HG02759 (cell line): ENCODE data around the gene MAP2.
A peak's percentile ranks its signal among the peaks of the same experiment; 100 is the strongest.
"Not testable (repeated sequence)": the region's sequence is repeated elsewhere in the genome, so short reads cannot be mapped to it uniquely, and the experiment has no call there.

Experiments used
- ATAC-seq: cut with Tn5 transposase; IDR thresholded peaks from one replicate; pipeline ENCODE4 v1.9.1; 2021; ENCODE audit warnings: mild to moderate bottlenecking, moderate library complexity; ENCODE audit not compliant: unreplicated experiment

MAP2 gene

DNA sequence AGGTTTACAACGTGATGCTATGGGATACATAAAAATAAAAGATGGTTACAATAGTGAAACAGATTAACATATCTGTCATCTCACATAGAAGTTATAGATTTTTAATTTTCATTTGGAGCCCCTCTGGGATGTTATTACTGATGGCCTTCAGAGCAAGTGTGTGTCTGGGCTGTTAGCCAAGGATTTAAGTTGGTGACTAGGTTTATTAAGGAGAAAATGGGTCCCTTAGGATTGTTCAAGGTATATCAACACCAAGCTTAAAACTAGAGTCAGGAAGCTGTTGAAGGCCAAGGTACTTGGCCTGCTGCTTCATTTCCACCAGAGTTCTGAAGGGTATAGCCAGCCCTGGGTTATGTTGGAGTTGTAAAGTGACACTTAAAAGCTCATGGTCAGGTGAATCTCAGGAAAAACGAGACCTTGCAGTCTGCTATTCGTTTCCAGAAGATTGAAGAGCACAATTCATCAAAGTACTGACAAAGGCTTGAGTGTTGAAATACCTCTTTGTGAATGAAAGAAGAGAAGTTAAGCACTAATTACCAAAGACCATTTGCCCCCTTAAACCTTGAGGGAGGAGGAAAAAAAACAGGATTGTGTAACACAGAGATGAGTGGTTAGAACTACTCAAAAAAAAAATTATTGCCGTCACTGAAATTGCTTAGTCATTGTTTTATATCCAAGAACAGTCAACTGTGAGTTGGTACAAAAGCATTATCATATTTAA lies 48.4 kb downstream of the MAP2 start:
- ATAC-seq = no peak

GRCh38 chr2:209472871-209473270 lies 49.0 kb downstream of the MAP2 start:
- no peak for ATAC-seq

DNA sequence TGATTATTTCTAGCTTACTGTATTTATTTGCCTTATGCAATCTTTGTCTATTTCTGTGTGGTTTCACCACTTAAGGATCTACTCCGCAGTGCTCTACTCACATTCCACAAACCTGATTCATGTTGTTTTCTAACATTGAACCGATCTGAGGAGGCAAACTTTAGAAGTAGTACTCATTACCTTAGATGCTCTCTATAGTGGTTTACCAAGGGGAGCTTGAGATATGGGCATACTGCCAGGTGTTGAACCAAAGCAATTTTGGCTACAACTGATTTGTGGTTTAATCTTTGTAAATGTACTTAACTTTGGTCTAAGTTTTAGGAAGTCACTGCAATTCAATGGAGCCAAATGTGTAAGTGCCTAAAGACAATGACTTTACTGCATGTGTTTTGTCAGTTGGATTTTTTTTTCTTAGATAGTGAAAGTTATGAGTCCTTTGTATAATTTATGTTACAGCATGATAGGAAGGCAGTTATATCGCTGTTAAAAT lies 50.1 kb downstream of the MAP2 start:
- no peak for ATAC-seq

DNA sequence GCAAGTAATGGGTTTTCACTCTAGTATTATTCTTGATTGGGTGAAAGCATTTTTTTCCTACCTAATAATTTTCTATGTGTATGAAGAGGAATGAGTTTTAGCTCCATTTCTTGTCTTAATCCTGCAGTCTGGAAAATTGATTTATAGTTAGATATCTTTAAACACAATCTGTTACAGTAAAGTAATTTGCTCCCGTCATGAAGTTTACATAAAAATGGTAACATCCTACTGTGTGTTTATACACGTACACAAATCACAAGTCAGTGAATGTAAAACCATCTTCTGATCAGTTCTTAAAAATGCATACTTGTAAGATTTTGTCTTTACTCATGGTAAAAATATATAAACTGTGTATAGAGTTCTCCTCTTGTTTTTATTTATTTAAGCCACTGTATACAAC lies 51.1 kb downstream of the MAP2 start:
- no peak for ATAC-seq

- no peak for ATAC-seq
Measured at GRCh38 chr2:209476367-209477208, 52.7 kb downstream of the MAP2 start.

DNA sequence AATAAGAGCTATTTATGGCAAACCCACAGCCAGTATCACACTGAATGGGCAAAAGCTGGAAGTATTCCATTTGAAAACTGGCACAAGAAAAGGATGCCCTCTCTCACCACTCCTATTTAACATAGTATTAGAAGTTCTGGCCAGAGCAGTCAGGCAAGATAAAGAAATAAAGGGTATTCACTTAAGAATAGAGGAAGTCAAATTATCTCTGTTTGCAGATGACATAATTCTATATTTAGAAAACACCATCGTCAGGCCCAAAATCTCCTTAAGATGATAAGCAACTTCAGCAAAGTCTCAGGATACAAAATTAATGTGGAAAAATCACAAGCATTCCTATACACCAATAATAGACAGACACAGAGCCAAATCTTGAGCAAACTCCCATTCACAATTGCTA lies 68.4 kb downstream of the MAP2 start:
- not testable (repeated sequence) for ATAC-seq

DNA sequence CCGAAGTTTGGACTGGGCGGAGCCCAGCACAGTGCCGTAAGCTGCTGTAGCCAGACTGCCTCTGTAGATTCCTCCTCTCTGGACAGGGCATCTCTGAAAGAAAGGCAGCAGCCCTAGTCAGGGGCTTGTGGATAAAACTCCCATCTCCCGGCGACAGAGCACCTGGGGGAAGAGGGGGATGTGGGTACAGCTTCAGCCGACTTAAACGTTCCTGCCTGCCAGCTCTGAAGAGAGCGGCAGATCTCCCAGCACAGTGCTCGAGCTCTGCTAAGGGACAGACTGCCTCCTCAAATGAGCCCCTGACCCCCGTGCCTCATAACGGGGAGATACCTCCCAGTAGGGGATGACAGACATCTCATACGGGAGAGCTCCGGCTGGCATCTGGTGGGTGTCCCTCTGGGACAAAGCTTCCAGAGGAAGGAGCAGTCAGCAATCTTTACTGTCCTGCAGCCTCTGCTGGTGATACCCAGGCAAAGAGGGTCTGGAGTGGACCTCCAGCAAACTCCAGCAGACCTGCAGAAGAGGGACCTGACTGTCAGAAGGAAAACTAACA lies 71.3 kb downstream of the MAP2 start:
- not testable (repeated sequence) for ATAC-seq

GRCh38 chr2:209495855-209496585 lies 72.2 kb downstream of the MAP2 start:
- no peak for ATAC-seq

DNA sequence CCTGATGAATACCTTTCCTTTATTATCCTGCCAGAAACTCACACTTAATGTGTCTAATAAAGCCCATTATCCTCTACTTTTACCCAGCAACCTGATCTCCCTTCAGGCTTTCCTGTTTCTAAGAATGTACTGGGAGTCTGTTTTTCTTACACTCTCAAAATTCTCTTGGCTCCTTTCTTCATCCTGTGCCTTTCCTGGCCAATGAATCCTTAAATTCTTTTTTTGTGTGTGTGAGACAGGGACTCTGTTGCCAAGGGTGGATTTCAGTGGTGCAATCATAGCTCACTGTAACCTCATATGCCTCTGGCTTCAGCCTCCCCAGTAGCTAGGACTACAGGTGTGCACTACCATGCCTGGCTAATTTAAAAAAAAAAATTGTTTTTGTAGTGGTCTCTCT lies 72.7 kb downstream of the MAP2 start:
- ATAC-seq = no peak

DNA sequence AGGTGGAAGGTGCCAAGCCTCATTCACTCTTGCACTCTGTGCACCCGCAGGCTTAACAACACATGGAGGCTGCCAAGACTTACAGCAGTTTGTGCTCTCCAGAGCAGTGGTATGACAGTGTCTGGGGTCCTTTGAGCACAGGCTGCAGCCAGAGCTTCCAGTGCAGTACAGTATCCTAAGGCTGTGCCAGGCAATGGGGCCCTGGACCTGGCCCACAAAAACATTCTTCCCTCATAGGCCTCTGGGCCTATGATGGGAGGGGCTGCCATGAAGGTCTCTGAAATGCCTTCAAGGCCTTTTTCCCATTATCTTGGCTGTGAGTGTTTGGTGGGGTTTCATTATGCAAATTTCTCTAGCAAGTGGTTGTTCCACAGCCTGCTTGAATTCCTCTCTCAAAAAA lies 74.8 kb downstream of the MAP2 start:
- no peak for ATAC-seq

DNA sequence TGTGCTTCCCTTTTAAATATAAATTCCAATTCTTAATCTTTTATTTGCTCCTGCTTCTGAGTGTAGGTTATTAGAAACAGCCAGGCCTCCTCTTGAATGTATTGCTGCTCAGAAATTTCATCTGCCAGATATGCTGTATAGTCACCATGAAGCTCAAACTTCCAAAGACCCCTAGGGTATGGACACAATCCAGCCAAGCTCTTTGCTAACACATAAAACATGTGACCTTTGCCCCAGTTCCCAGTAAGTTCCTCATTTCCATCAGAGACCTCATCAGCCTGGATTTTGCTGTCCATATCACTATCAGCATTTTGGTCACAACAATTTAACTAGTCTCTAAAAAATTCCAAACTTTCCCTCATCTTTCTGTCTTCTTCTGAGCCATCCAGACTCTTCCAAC lies 75.2 kb downstream of the MAP2 start:
- ATAC-seq = no peak

- no peak for ATAC-seq
Measured at GRCh38 chr2:209501579-209501978, 77.7 kb downstream of the MAP2 start.

DNA sequence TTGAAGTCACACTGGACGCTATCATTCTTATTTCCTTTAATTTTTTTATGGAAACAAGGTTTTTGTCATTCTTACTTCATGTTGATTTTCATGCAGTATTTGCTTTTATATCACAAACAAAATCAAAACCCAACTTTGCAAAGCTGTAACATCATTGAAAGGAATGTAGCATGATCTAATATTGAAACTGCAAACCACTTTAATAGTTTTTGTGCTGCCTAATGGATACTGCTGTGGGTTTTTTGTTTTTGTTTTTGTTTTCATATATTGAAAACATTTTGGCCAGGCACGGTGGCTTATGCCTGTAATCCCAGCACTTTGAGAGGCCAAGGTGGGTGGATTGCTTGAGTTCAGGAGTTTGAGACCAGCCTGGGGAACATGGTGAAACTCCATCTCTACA lies 81.6 kb downstream of the MAP2 start:
- ATAC-seq = no peak

DNA sequence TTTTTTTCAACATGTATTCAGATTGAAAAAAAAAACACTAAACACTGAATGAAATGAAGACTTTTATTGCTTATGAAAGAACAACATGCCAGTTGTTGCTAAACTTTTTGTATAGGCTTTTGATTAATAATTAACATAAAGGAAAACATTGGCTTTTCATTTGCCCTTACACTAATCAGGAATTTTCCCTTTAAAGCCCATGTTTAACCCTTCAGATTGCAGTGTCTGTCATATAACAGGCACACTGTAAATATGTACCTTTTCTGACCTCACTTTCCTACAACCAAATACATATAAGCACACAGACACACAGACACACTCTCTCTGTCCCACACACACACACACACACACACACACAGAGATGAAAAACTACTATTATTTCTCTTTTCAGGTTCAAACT lies 84.4 kb downstream of the MAP2 start:
- no peak for ATAC-seq

DNA sequence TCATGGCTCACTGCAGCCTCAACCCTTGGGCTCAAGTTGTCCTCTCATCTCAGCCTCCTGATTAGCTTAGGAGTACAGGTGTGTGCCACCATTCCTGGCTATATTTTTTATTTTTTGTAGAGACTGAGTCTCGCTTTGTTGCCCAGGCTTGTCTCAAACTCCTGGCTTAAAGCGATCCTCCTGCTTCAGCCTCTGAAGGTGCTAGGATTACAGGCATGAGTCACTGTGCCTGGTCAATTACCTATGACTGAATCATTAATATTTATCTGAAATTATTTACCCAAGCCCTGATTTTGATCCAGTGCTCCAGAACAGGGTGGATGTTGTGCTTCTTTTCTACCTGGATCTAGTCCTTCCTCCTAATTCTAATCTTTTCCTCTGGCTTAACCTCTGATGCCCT lies 87.8 kb downstream of the MAP2 start:
- ATAC-seq = no peak

DNA sequence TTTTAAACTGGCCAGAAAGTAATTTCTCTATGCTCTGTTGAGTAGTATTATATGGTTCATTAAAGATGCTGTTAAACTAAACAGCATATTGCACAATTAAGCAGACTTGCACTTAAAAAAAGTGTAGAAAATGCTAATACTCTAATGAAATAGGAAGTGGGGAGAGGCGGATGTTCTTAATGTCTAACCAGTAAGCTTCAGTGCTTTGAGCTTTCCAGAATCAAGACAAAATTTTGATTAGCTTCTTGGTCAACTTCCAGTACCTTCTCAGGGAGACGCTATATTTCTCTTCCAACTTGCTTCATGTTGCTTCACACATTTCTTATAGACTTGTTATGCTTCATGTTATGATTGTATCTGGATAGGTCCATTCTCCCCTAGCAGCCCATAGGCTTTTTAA lies 89.1 kb downstream of the MAP2 start:
- no peak for ATAC-seq

DNA sequence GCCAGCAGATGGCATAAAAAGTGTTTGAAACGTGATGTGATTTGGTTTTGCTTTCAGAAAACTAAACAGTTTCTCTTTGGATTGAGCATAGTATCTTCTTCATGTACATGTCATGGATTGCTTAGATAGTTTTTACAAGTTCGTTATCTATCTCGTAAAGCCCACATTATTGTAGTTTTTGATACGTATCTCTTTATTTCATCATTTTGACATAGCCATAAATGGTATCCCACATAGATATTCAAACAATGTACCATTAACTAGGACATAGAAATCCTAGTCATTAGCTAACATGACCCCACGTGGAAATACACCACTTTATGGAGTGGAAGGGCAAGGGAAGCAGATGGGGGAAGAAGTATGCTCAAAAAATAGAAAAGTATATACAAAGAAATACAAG lies 93.6 kb downstream of the MAP2 start:
- no peak for ATAC-seq

GRCh38 chr2:209519271-209519670 lies 95.4 kb downstream of the MAP2 start:
- ATAC-seq = no peak

DNA sequence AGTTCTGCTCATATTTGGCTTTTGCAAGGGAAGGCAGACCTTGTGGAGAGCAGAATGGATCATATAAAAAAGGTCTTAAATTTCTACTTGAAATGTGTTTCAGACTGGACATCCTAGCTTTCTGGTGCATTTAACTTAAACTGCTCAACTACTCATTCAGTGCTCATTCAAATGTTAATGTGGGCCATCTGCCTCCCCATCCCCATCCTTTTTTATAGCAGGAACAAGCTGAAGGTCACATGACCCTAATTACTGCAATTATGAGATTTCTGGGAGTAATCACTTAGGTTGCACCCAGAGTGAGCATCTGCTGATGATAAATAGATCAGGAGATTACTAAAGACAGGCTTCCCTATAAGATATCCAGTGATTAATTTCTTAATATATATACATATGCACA lies 96.1 kb downstream of the MAP2 start:
- ATAC-seq = no peak

DNA sequence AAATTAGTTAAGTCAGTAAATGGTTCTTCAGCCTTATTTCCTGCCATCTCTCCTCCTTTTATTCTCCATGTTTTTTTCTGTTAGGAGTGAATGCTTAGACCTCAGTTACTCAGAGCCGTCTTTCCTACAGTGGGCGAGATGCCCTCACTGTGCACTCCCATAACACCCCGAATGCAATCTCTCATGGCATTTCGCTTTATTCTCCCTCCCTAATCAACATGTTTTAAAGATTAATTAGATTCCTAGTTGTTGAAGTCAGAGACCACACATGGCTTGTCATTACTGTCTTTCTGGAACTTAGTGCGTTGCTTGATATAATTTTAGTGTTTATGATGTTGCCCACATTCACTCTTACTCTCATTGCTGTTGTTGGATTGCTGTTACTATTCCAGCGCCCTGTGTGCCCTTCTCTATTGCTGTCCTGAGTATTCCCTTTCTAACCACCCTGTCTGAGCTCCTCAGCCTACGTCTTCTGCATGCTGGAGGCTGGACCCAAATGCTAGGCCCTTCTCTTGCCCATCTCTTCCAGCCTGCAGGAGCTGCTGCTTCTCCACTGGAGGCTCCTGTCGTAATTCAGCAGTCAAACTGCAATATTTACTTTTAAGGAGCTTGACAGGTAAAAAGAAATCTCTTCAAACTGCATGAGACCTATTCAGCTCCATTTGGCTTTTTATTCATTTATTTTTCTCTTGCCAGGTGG lies 99.3 kb downstream of the MAP2 start:
- no peak for ATAC-seq

GRCh38 chr2:209523867-209524266 lies 100.0 kb downstream of the MAP2 start:
- ATAC-seq = peak; percentile 59
